Endothelial cell of umbilical vein (primary cell): Measurements from ENCODE around the gene INTS6. TPM values are rescaled to one million over a fixed set of nuclear protein-coding genes. Genes with fewer than 3 reads are reported as not detected.

ENCODE experiments used
- BruUV-seq: library from RNA; stranded (reverse); fragments of 400-500 nt; replicated peaks from 2 replicates; lab custom pipeline; 2021; lab: Mats Ljungman, UMichigan
- CTCF ChIA-PET: fragments of 300-600, 350-600 bp; sonication (Branson Sonifier 250); formaldehyde crosslinking; loops from one replicate; lab custom pipeline; 2021; ENCODE audit warnings: antibody characterized with exemption, inconsistent platforms; lab: Charles Lee
- POLR2A ChIA-PET: fragments of 300-600, 350-600 bp; sonication (Branson Sonifier 250); formaldehyde crosslinking; loops from one replicate; lab custom pipeline; 2021; ENCODE audit warnings: antibody characterized with exemption, inconsistent platforms; lab: Charles Lee
- DNase-seq: peaks from one replicate; pipeline ENCODE4 v3.0.0-alpha.2; 2011; ENCODE audit warnings: low read depth, low spot score
- FAIRE-seq: peaks from 2 replicates; lab custom pipeline; 2011; peaks lifted over from hg19 to GRCh38; lab: Jason Lieb, UNC
- H2AFZ ChIP-seq: 2 replicates; pipeline ENCODE4 v1.6.0; 2012; ENCODE audit warnings: low read depth, low read length, control low read depth, inconsistent platforms
- H3K27ac ChIP-seq: 2 replicates; pipeline ENCODE4 v1.5.1; 2011; ENCODE audit warnings: low read depth, mild to moderate bottlenecking, control low read depth, low read length, moderate library complexity; ENCODE audit not compliant: insufficient read depth
- H3K27me3 ChIP-seq, 2 experiments: 2 replicates each; pipeline versions ENCODE4 v1.6.0 to v1.6.1; 2011; ENCODE audit warnings: low read length in 2 of 2, mixed read lengths in 1 of 2; ENCODE audit not compliant: control insufficient read depth in 2 of 2, insufficient read depth in 2 of 2
- H3K36me3 ChIP-seq, 2 experiments: 2 replicates in 1 of 2; 3 replicates in 1 of 2; pipeline ENCODE4 v1.5.1; 2011; ENCODE audit warnings: low read length in 2 of 2, mild to moderate bottlenecking in 1 of 2, moderate library complexity in 1 of 2; ENCODE audit not compliant: control insufficient read depth in 2 of 2, insufficient read depth in 2 of 2; ENCODE audit errors: extremely low read depth in 1 of 2
- H3K4me1 ChIP-seq: 3 replicates; pipeline ENCODE4 v1.5.1; 2011; ENCODE audit warnings: mild to moderate bottlenecking, low read length; ENCODE audit not compliant: control insufficient read depth, insufficient read depth; ENCODE audit errors: extremely low read depth
- H3K4me2 ChIP-seq: 2 replicates; pipeline ENCODE4 v1.6.1; 2011; ENCODE audit warnings: low read length, control low read depth, mixed read lengths; ENCODE audit not compliant: insufficient read depth
- H3K4me3 ChIP-seq, 3 experiments: fragments of 200-600 bp in 1 of 3; sonication (generic), shearing (Covaris generic) in 1 of 3; replicated peaks in 1 of 3; 2 replicates each; pipeline ENCODE4 v1.5.1; 2011 to 2016; ENCODE audit warnings: control low read depth in 3 of 3, low read length in 3 of 3, mild to moderate bottlenecking in 2 of 3, inconsistent platforms in 1 of 3, low read depth in 1 of 3, moderate library complexity in 1 of 3; ENCODE audit not compliant: insufficient read depth in 1 of 3
- H3K79me2 ChIP-seq: 2 replicates; pipeline ENCODE4 v1.6.0; 2012; ENCODE audit warnings: low read length, inconsistent platforms; ENCODE audit not compliant: control insufficient read depth, insufficient read depth
- H3K9ac ChIP-seq: replicated peaks from 2 replicates; pipeline ENCODE3; 2011; ENCODE audit warnings: low read length, control low read depth; ENCODE audit not compliant: insufficient read depth; ENCODE audit errors: extremely low read depth
- H3K9me1 ChIP-seq: replicated peaks from 3 replicates; pipeline ENCODE4 v1.6.0; 2011; ENCODE audit warnings: mild to moderate bottlenecking, low read length; ENCODE audit not compliant: control insufficient read depth, insufficient read depth; ENCODE audit errors: extremely low read depth
- H3K9me3 ChIP-seq: replicated peaks from 2 replicates; pipeline ENCODE4 v1.5.1; 2012; ENCODE audit warnings: low read length, inconsistent platforms; ENCODE audit not compliant: control insufficient read depth, insufficient read depth
- H4K20me1 ChIP-seq: replicated peaks from 2 replicates; pipeline ENCODE3; 2011; ENCODE audit warnings: mild to moderate bottlenecking, low read length; ENCODE audit not compliant: control insufficient read depth, insufficient read depth; ENCODE audit errors: extremely low read depth
- EZH2 ChIP-seq: IDR thresholded peaks from 2 replicates; pipeline ENCODE4 v1.6.1; 2012; ENCODE audit warnings: borderline replicate concordance, low read depth, mild to moderate bottlenecking, moderate library complexity, low read length, inconsistent platforms; ENCODE audit not compliant: severe bottlenecking
- FOS ChIP-seq: IDR thresholded peaks from 2 replicates; pipeline ENCODE4 v1.6.1; 2011; ENCODE audit warnings: mild to moderate bottlenecking, low read length, moderate library complexity, borderline replicate concordance; ENCODE audit not compliant: insufficient read depth
- GATA2 ChIP-seq: IDR thresholded peaks from 2 replicates; pipeline ENCODE4 v1.7.0; 2011; ENCODE audit warnings: low read depth, mild to moderate bottlenecking, moderate library complexity, mixed read lengths, low read length; ENCODE audit not compliant: insufficient read length, insufficient read depth
- JUN ChIP-seq: IDR thresholded peaks from 2 replicates; pipeline ENCODE4 v1.6.1; 2011; ENCODE audit warnings: borderline replicate concordance, low read depth; ENCODE audit not compliant: insufficient read length, insufficient read depth
- MYC ChIP-seq: IDR thresholded peaks from one replicate; pipeline ENCODE4 v1.6.1; 2011; ENCODE audit warnings: mild to moderate bottlenecking, low read depth, low read length
- POLR2A ChIP-seq: IDR thresholded peaks from 2 replicates; pipeline ENCODE4 v1.6.1; 2012; ENCODE audit warnings: low read depth, mild to moderate bottlenecking, control low read depth, low read length
- POLR2AphosphoS5 ChIP-seq: IDR thresholded peaks from 2 replicates; pipeline ENCODE4 v1.6.1; 2012; ENCODE audit warnings: low read depth, mild to moderate bottlenecking, control low read depth, low read length, moderate library complexity; ENCODE audit not compliant: insufficient read depth
- dilution Hi-C: fragments of 300-500 bp; cut with MboI; formaldehyde crosslinking; loops from one replicate; pipeline ENCODE4 v1.15.0; 2019; ENCODE audit warnings: low sequenced_read_pairs; ENCODE audit not compliant: extremely low pct_ligation_motif_present
- intact Hi-C: fragments of 100-400 bp; cut with micrococcal nuclease; formaldehyde crosslinking; loops from one replicate; pipeline ENCODE4 v1.10.0; 2022
- polyA plus RNA-seq, 4 experiments: library from polyadenylated mRNA; depleted of rRNA in 3 of 4; stranded (reverse) in 3 of 4; unstranded in 1 of 4; fragments of >200 nt; gene quantifications; 2 replicates each; pipeline versions ENCODE4 v1.2.1 to v1.2.3, GENCODE V29; 2011 to 2012; ENCODE audit warnings: missing spikeins in 1 of 4
- total RNA-seq: library from RNA; stranded (reverse); gene quantifications from 2 replicates; pipeline ENCODE4 v1.2.3, GENCODE V29; 2021
- TF ChIP-seq, protein P1 (sequence below), 2 donors: IDR thresholded peaks; 1 replicate in 1 of 2; 2 replicates in 1 of 2; pipeline ENCODE4 v1.5.1; 2011; ENCODE audit warnings: low read length in 2 of 2, mild to moderate bottlenecking in 2 of 2, moderate library complexity in 2 of 2, control low read depth in 1 of 2, inconsistent platforms in 1 of 2, low read depth in 1 of 2; ENCODE audit not compliant: insufficient read depth in 1 of 2; ENCODE audit errors: extremely low read depth in 1 of 2
- TF ChIP-seq, protein P2 (sequence below): IDR thresholded peaks from 2 replicates; pipeline ENCODE4 v1.6.1; 2011; ENCODE audit not compliant: insufficient read depth, insufficient read length

INTS6 gene
- total and polyA plus RNA-seq, 2 donors (not counting 3 experiments of a cell fraction or from before 2014, with no cell fraction given), result 9.5 to 45.4 TPM

DNA sequence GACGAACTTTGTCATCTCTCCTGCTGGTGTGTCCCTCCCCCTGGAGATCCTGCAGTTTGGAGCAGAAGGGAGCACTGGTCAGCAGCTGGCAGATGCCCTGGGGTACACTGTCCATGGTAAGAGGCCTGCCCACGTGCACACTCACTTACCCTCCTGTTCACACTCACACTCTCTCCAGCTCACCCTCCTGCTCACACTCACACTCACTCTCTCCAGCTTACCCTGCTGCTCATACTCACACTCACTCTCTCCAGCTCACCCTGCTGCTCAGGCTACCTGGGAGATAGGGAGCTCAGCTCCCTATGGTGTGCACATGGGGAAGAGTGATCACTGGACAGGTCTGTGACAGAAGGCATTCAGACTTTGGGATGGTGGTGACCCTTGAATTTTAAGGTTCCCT lies 111.6 kb downstream of the INTS6 start:
- no peaks in the 10 kb centered on the region for H3K4me1 ChIP-seq
- no peak overlapping the region for H2AFZ ChIP-seq
- DNase-seq, result no peak
- ChIA-PET CTCF (no interaction called here), POLR2A (no interaction called here)
- dilution Hi-C loops, result no loop called here
- no peaks in the 10 kb centered on the region for H3K9me1 ChIP-seq
- H3K9ac ChIP-seq, result no peak overlapping the region
- no peak overlapping the region for H3K4me3 ChIP-seq
- H3K36me3 ChIP-seq, result no peaks in the 10 kb centered on the region
- intact Hi-C loops, result no loop called here
- peaks cover 0 to 1% of the 10 kb centered on the region in 2 experiments for H3K27me3 ChIP-seq
- no peaks in the 10 kb centered on the region for H4K20me1 ChIP-seq
- no peak overlapping the region for H3K27ac ChIP-seq
- no peak overlapping the region for H3K4me2 ChIP-seq
- BruUV-seq, result no TSS peak
- no peaks in the 10 kb centered on the region for H3K79me2 ChIP-seq
- FAIRE-seq, result no peak
- TF ChIP-seq, protein P1, sequence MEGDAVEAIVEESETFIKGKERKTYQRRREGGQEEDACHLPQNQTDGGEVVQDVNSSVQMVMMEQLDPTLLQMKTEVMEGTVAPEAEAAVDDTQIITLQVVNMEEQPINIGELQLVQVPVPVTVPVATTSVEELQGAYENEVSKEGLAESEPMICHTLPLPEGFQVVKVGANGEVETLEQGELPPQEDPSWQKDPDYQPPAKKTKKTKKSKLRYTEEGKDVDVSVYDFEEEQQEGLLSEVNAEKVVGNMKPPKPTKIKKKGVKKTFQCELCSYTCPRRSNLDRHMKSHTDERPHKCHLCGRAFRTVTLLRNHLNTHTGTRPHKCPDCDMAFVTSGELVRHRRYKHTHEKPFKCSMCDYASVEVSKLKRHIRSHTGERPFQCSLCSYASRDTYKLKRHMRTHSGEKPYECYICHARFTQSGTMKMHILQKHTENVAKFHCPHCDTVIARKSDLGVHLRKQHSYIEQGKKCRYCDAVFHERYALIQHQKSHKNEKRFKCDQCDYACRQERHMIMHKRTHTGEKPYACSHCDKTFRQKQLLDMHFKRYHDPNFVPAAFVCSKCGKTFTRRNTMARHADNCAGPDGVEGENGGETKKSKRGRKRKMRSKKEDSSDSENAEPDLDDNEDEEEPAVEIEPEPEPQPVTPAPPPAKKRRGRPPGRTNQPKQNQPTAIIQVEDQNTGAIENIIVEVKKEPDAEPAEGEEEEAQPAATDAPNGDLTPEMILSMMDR (IDR thresholded peaks at IDR 0.05; ENCODE audit: extremely low read depth in 1 of 2, insufficient read depth in 1 of 2, low read depth in 1 of 2, low read length in 2 of 2), result no peak
- no peaks in the 10 kb centered on the region for H3K9me3 ChIP-seq

DNA sequence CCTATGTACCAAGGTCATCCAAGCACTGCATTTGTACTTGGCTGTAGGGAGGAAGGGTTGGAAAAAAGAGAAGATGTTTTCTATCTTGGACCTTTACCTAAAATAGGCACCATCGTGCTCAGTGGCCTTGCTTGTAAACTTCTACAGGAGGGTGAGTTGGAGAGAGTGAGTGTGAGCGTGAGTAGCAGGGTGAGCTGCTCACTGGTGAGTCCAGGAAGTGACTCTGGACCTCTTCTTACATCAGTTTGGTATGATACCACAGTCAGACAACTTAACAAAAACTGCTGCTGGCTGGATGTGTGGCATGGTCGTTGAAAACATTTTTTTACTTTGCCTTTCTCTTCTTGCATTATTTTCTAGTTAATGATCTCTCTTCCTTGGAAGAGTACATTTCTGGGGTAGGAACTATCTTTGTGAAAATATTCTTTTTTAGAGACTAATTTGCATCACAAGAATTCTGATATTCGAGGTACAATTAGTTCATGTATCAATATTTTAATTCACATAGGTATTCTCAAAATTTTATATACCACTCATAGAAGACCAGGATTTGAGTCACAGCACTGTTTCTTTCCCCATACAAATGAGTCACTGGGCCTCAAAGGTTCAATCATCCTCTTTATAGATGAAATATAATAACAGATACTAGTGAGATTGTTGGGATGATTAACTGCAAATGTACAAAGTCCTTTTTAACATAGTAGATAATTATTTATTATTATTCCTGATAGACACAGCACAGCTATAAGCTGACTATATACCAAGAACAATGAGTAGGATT lies 112.7 kb downstream of the INTS6 start:
- DNase-seq (no peak), FAIRE-seq (no peak)
- dilution Hi-C loops (no loop called here), intact Hi-C loops (no loop called here)
- ChIA-PET POLR2A (no interaction called here), CTCF (no interaction called here)
- H3K27ac ChIP-seq, result no peak overlapping the region
- no peaks in the 10 kb centered on the region for H3K9me3 ChIP-seq
- TF ChIP-seq GATA2, result no peak
- no peak for TF ChIP-seq EZH2
- no peak for TF ChIP-seq MYC
- TF ChIP-seq POLR2A, result no peak
- TF ChIP-seq, protein P1 (IDR thresholded peaks at IDR 0.05; ENCODE audit: extremely low read depth in 1 of 2, insufficient read depth in 1 of 2, low read depth in 1 of 2, low read length in 2 of 2), result no peak
- no peak for TF ChIP-seq FOS
- TF ChIP-seq, protein P2, sequence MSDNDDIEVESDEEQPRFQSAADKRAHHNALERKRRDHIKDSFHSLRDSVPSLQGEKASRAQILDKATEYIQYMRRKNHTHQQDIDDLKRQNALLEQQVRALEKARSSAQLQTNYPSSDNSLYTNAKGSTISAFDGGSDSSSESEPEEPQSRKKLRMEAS, result no peak
- TF ChIP-seq POLR2AphosphoS5, result no peak
- no peak for TF ChIP-seq JUN
- peaks cover 0 to 1% of the 10 kb centered on the region in 2 experiments for H3K27me3 ChIP-seq
- no peaks in the 10 kb centered on the region for H4K20me1 ChIP-seq
- no peaks in the 10 kb centered on the region for H3K79me2 ChIP-seq
- no peaks in the 10 kb centered on the region for H3K9me1 ChIP-seq
- no TSS peak for BruUV-seq
- H3K4me1 ChIP-seq, result no peaks in the 10 kb centered on the region
- H3K36me3 ChIP-seq, result no peaks in the 10 kb centered on the region
- H3K9ac ChIP-seq, result no peak overlapping the region
- H3K4me3 ChIP-seq, result no peak overlapping the region
- no peak overlapping the region for H3K4me2 ChIP-seq
- H2AFZ ChIP-seq, result no peak overlapping the region
